DOHH2 (cell line): ENCODE measurements around the gene JAK3.

Experiments used
- EZH2phosphoT487 ChIP-seq: fragments of 200-600 bp; sonication (generic); IDR thresholded peaks from 2 replicates; pipeline ENCODE4 v1.6.1; 2017; ENCODE audit warnings: borderline replicate concordance, mild to moderate bottlenecking, antibody characterized with exemption, low read length, moderate library complexity, mixed read lengths
- TF ChIP-seq, protein P1 (sequence below): fragments of 200-600 bp; sonication (generic); IDR thresholded peaks from one replicate; pipeline ENCODE4 v1.5.1; 2014; ENCODE audit warnings: antibody characterized with exemption, mild to moderate bottlenecking, low read depth, low read length; ENCODE audit not compliant: poor library complexity, severe bottlenecking

DNA sequence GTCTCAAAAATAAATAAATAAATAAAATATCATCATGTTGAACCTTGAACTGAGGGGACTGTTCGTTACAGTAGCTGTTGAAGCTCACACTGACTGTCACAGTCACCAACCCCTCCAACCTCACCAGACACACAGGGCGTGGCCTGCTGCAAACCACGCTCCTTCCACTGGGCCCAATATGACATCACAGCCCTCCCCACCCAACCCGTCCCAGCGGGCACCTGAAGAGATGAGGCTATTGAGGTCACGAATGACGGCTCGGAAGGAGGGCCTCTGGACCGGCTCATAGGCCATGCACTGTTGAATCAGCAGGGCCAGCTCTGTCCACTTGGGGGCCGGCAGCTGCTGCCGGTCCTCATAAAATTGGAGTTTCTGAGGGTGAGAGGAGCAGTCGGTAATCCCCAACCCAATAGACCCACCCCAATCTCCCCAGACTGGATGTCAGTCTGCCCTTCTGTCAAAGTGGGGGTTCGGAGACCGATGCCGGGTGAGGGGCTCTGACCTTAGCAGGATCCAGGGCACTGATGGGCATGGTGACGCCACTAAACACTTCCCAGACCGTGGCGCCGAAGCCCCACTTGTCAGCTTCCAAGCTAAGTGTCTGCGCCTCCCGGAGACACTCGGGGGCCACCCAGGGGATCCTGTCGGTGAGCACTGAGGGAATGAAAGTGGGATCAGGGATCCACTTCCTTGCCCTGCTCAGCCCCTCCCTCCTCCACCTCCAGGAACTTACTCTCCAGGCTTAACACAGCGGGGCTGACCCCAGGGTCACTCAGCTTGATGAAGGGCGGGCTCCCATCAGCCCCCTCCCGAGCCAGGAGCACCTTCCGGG lies 13.2 kb downstream of the JAK3 start:
- TF ChIP-seq, protein P1, sequence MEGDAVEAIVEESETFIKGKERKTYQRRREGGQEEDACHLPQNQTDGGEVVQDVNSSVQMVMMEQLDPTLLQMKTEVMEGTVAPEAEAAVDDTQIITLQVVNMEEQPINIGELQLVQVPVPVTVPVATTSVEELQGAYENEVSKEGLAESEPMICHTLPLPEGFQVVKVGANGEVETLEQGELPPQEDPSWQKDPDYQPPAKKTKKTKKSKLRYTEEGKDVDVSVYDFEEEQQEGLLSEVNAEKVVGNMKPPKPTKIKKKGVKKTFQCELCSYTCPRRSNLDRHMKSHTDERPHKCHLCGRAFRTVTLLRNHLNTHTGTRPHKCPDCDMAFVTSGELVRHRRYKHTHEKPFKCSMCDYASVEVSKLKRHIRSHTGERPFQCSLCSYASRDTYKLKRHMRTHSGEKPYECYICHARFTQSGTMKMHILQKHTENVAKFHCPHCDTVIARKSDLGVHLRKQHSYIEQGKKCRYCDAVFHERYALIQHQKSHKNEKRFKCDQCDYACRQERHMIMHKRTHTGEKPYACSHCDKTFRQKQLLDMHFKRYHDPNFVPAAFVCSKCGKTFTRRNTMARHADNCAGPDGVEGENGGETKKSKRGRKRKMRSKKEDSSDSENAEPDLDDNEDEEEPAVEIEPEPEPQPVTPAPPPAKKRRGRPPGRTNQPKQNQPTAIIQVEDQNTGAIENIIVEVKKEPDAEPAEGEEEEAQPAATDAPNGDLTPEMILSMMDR: no peak
- no peak for TF ChIP-seq EZH2phosphoT487
